K562 (cell line): ENCODE data around the gene TRDN. TPM values are rescaled to one million over a fixed set of nuclear protein-coding genes. Genes with fewer than 3 reads are reported as not detected.

Experiments
- ATAC-seq: fragments of 200-7000 bp; cut with Tn5 transposase; 3 replicates; pipeline ENCODE4 v1.9.1; 2020; ENCODE audit warnings: moderate library complexity
- BruUV-seq: library from RNA; stranded (reverse); fragments of 400-500 nt; replicated peaks from 2 replicates; lab custom pipeline; 2021; lab: Mats Ljungman, UMichigan
- CTCF ChIA-PET: fragments of 300-600 bp; formaldehyde crosslinking; extraction: SDS; loops from one replicate; lab custom pipeline; 2021; ENCODE audit warnings: low intra/inter-chr PET ratio; lab: Yijun Ruan, JAX
- POLR2A ChIA-PET: fragments of 300-600, 350-650 bp; sonication (Branson Sonifier 250); formaldehyde crosslinking; extraction: SDS; loops from one replicate; lab custom pipeline; 2021; ENCODE audit warnings: antibody characterized with exemption, inconsistent platforms; lab: Yijun Ruan, JAX
- DNase-seq, 4 experiments: peaks; one replicate each; pipeline versions ENCODE4 v3.0.0 to v3.0.0-alpha.2; 2011 to 2018; ENCODE audit warnings: low spot score in 3 of 4, mixed read lengths in 3 of 4; ENCODE audit errors: extremely low read depth in 1 of 4
- FAIRE-seq: peaks from 2 replicates; lab custom pipeline; 2011; peaks lifted over from hg19 to GRCh38; lab: Jason Lieb, UNC
- H2AFZ ChIP-seq: 2 replicates; pipeline ENCODE4 v1.6.0; 2011; ENCODE audit warnings: low read depth, low read length, control low read depth, inconsistent platforms
- H3K27ac ChIP-seq: fragments of 200-600 bp; 3 replicates; pipeline ENCODE4 v1.8.0; 2011; ENCODE audit warnings: low read depth, mild to moderate bottlenecking, control low read depth, inconsistent platforms, low read length, moderate library complexity, mixed read lengths; ENCODE audit errors: extremely low read depth
- H3K27me3 ChIP-seq, 2 experiments: fragments of 300-600 bp in 1 of 2; 2 replicates in 1 of 2; 3 replicates in 1 of 2; pipeline versions ENCODE4 v1.6.0 to v1.8.0; 2011; ENCODE audit warnings: inconsistent platforms in 2 of 2, low read length in 2 of 2, mild to moderate bottlenecking in 1 of 2, mixed read lengths in 1 of 2, moderate library complexity in 1 of 2; ENCODE audit not compliant: control insufficient read depth in 2 of 2, insufficient read depth in 2 of 2
- H3K36me3 ChIP-seq: fragments of 300-600 bp; 3 replicates; pipeline ENCODE4 v1.8.0; 2011; ENCODE audit warnings: mild to moderate bottlenecking, low read length, inconsistent platforms; ENCODE audit not compliant: control insufficient read depth, insufficient read depth
- H3K4me1 ChIP-seq, 2 experiments: fragments of 200-600 bp in 1 of 2; replicated peaks in 1 of 2; 2 replicates in 1 of 2; 3 replicates in 1 of 2; pipeline versions ENCODE4 v1.5.1 to v1.8.0; 2011; ENCODE audit warnings: inconsistent platforms in 2 of 2, low read length in 2 of 2, mild to moderate bottlenecking in 1 of 2, mixed read lengths in 1 of 2, moderate library complexity in 1 of 2; ENCODE audit not compliant: control insufficient read depth in 2 of 2, insufficient read depth in 2 of 2
- H3K4me2 ChIP-seq: 2 replicates; pipeline ENCODE4 v1.6.1; 2011; ENCODE audit warnings: low read length, control low read depth, inconsistent platforms, mixed read lengths; ENCODE audit not compliant: insufficient read depth
- H3K4me3 ChIP-seq: fragments of 200-600 bp; sonication (generic), shearing (Covaris generic); 2 replicates; pipeline ENCODE4 v1.5.1; 2016; ENCODE audit warnings: control low read depth, inconsistent platforms
- H3K79me2 ChIP-seq: fragments of 200-600 bp; 3 replicates; pipeline ENCODE4 v1.8.0; 2011; ENCODE audit warnings: low read length, inconsistent platforms; ENCODE audit not compliant: control insufficient read depth, insufficient read depth
- H3K9ac ChIP-seq, 2 experiments: 2 replicates each; pipeline versions ENCODE4 v1.6.0 to v1.6.1; 2011; ENCODE audit warnings: low read depth in 2 of 2, low read length in 2 of 2, control low read depth in 1 of 2, inconsistent platforms in 1 of 2, mild to moderate bottlenecking in 1 of 2, mixed read lengths in 1 of 2; ENCODE audit not compliant: insufficient read depth in 1 of 2
- H3K9me1 ChIP-seq: one replicate; pipeline ENCODE4 v1.6.0; 2011; ENCODE audit warnings: inconsistent platforms, mild to moderate bottlenecking, low read length, moderate library complexity; ENCODE audit not compliant: control insufficient read depth, insufficient read depth
- H3K9me3 ChIP-seq: replicated peaks from 2 replicates; pipeline ENCODE4 v1.5.1; 2011; ENCODE audit warnings: low read depth, low read length, inconsistent platforms; ENCODE audit not compliant: control insufficient read depth, insufficient read depth
- H4K20me1 ChIP-seq: replicated peaks from 2 replicates; pipeline ENCODE4 v1.6.1; 2011; ENCODE audit warnings: low read length, inconsistent platforms, mixed read lengths; ENCODE audit not compliant: control insufficient read depth, insufficient read depth
- AFF1 ChIP-seq, 2 experiments: fragments of 450-650 bp; IDR thresholded peaks; 2 replicates each; pipeline ENCODE4 v1.6.1; 2018; ENCODE audit warnings: mild to moderate bottlenecking in 2 of 2, low read depth in 1 of 2; ENCODE audit not compliant: partially characterized antibody in 2 of 2
- BCOR ChIP-seq: fragments of 450-650 bp; IDR thresholded peaks from 2 replicates; pipeline ENCODE4 v1.6.1; 2016
- FOXK2 ChIP-seq, 2 experiments: fragments of 450-650 bp; IDR thresholded peaks in 1 of 2; conservative IDR thresholded peaks in 1 of 2; 2 replicates each; pipeline ENCODE4 v1.6.1; 2016; ENCODE audit warnings: low read depth in 2 of 2, mild to moderate bottlenecking in 1 of 2
- MLLT1 ChIP-seq, 2 experiments: fragments of 450-650 bp; IDR thresholded peaks; 2 replicates each; pipeline ENCODE4 v1.6.1; 2016
- ZMIZ1 ChIP-seq, 2 experiments: fragments of 150-350 bp in 1 of 2; IDR thresholded peaks; 2 replicates each; pipeline ENCODE4 v1.6.1; 2012 to 2016; ENCODE audit warnings: low read depth in 2 of 2, low read length in 2 of 2, mild to moderate bottlenecking in 1 of 2, moderate library complexity in 1 of 2
- WGBS: fragments of 100-300 bp; shearing (Covaris generic); methylation state at CpG from one replicate; pipeline ENCODE4 v1.1.6; 2016; ENCODE audit warnings: low coverage, mixed read lengths; ENCODE audit not compliant: insufficient coverage; ENCODE audit errors: missing lambda C conversion rate; 5-methylcytosine and 5-hydroxymethylcytosine counted together
- in situ Hi-C: fragments of 300-500 bp; cut with MboI; formaldehyde crosslinking; loops from 4 replicates; pipeline ENCODE4 v1.15.0; 2018; ENCODE audit warnings: inconsistent platforms, mixed read lengths
- intact Hi-C: fragments of 100-400 bp; cut with micrococcal nuclease; formaldehyde crosslinking; loops from 2 replicates; pipeline ENCODE4 v1.14.2; 2022
- polyA plus RNA-seq, 8 experiments: library from polyadenylated mRNA; depleted of rRNA in 4 of 8; stranded (reverse) in 5 of 8; unstranded in 3 of 8; fragments of >200 nt; fragmentation: Nextera tagmentation in 2 of 8; fragmentation: Illumina TruSeq in 1 of 8; extraction: Ambion mirVana in 2 of 8; extraction: Trizol in 1 of 8; gene quantifications; 2 replicates each; pipeline versions ENCODE4 v1.2.1 to v1.2.3, GENCODE V29; 2011 to 2014; ENCODE audit warnings: inconsistent platforms in 1 of 8, missing spikeins in 1 of 8
- total RNA-seq, 7 experiments: library from RNA; depleted of rRNA in 6 of 7; stranded (reverse); fragments of >200 nt in 6 of 7; fragmentation: Illumina TruSeq in 2 of 7; extraction: Trizol in 2 of 7; gene quantifications; 2 replicates each; pipeline versions ENCODE4 v1.2.1 to v1.2.3, GENCODE V29; 2011 to 2021; ENCODE audit warnings: low replicate concordance in 1 of 7
- TF ChIP-seq, protein P1 (sequence below): fragments of 250-450 bp; sonication (Bioruptor Pico); IDR thresholded peaks from 2 replicates; pipeline ENCODE4 v1.4.0; 2020; ENCODE audit warnings: mild to moderate bottlenecking, moderate library complexity

Gene TRDN
- total and polyA plus RNA-seq, 9 of the 15 experiments (the other 6 are each of a cell fraction or from before 2014, with no cell fraction given), result 0.05 to 0.50 (median 0.16) TPM

DNA sequence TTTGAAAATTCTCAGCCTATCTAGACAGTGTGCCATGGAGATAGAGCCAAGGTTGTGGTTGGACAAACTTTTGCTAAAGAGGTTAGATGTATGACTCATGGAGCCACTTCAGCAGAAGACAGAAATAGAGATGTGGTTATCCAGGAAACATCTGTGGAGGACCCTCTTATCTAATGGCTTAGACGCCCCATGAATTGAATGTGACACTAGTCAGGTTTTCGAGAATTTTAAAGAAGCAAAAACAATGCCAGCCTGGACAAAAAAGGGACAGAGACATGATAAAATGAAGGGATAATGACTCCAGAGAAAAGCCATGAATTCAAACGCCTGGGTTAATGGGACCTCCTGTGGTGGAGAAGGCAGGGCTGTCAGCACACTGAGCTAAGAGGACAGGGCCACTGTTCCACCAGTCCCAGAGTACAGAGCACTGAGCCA is 360.2 kb downstream of the TRDN start (continued):
- no peak for TF ChIP-seq ZMIZ1 (IDR thresholded peaks at IDR 0.05; ENCODE audit: low read depth in 2 of 2, low read length in 2 of 2)
- TF ChIP-seq, all 486 proteins: peak for 20

- no peak overlapping the region for H3K4me3 ChIP-seq
- in situ Hi-C loops (no loop called here), intact Hi-C loops (no loop called here)
- no peak for TF ChIP-seq FOXK2 (conservative IDR thresholded peaks at IDR 0.05 in 1 of 2, IDR thresholded peaks at IDR 0.05 in 1 of 2; ENCODE audit: low read depth in 2 of 2)
- no peak for TF ChIP-seq MLLT1 (IDR thresholded peaks at IDR 0.05)
- TF ChIP-seq BCOR, result no peak
- TF ChIP-seq, protein P1, sequence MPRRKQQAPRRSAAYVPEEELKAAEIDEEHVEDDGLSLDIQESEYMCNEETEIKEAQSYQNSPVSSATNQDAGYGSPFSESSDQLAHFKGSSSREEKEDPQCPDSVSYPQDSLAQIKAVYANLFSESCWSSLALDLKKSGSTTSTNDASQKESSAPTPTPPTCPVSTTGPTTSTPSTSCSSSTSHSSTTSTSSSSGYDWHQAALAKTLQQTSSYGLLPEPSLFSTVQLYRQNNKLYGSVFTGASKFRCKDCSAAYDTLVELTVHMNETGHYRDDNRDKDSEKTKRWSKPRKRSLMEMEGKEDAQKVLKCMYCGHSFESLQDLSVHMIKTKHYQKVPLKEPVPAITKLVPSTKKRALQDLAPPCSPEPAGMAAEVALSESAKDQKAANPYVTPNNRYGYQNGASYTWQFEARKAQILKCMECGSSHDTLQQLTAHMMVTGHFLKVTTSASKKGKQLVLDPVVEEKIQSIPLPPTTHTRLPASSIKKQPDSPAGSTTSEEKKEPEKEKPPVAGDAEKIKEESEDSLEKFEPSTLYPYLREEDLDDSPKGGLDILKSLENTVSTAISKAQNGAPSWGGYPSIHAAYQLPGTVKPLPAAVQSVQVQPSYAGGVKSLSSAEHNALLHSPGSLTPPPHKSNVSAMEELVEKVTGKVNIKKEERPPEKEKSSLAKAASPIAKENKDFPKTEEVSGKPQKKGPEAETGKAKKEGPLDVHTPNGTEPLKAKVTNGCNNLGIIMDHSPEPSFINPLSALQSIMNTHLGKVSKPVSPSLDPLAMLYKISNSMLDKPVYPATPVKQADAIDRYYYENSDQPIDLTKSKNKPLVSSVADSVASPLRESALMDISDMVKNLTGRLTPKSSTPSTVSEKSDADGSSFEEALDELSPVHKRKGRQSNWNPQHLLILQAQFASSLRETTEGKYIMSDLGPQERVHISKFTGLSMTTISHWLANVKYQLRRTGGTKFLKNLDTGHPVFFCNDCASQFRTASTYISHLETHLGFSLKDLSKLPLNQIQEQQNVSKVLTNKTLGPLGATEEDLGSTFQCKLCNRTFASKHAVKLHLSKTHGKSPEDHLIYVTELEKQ, result no peak
- no peak for TF ChIP-seq AFF1 (IDR thresholded peaks at IDR 0.05; ENCODE audit: low read depth in 1 of 2, partially characterized antibody in 2 of 2)
Measured at GRCh38 chr6:123263981-123264380, 372.8 kb downstream of the TRDN start.

More at GRCh38 chr6:123263981-123264380, 372.8 kb downstream of the TRDN start:
- no peaks in the 10 kb centered on the region for H3K36me3 ChIP-seq
- no peak for ATAC-seq
- H3K4me1 ChIP-seq, result no peaks in the 10 kb centered on the region
- no peaks in the 10 kb centered on the region for H3K79me2 ChIP-seq
- CTCF ChIA-PET, result no interaction called here
- no peaks in the 10 kb centered on the region for H3K9me3 ChIP-seq
- H3K27me3 ChIP-seq, result no peaks in the 10 kb centered on the region
- no peak for DNase-seq
- no TSS peak for BruUV-seq
- H2AFZ ChIP-seq, result no peak overlapping the region
- H3K9me1 ChIP-seq, result no peaks in the 10 kb centered on the region
- H4K20me1 ChIP-seq, result no peaks in the 10 kb centered on the region
- WGBS, result 12% methylated on average over 5 of the region's 5 CpGs
- POLR2A ChIA-PET, result no interaction called here
- no peak for FAIRE-seq
- H3K9ac ChIP-seq, result no peak overlapping the region
- no peak overlapping the region for H3K27ac ChIP-seq
- no peak overlapping the region for H3K4me2 ChIP-seq
